Measurements from ENCODE around the gene SETBP1.

The SETBP1 gene

GRCh38 chr18:44946529-44947113 lies 265.9 kb downstream of the SETBP1 start:
- DNase-seq = no peak

- no peak for DNase-seq
Observed at GRCh38 chr18:44949967-44950366, 269.3 kb downstream of the SETBP1 start.

GRCh38 chr18:44950685-44951195 lies 270.1 kb downstream of the SETBP1 start:
- no peak for DNase-seq

- no peak for DNase-seq
Observed at GRCh38 chr18:44951748-44952147, 271.1 kb downstream of the SETBP1 start.

GRCh38 chr18:44954257-44954656 lies 273.6 kb downstream of the SETBP1 start:
- DNase-seq = no peak

- no peak for DNase-seq
Observed at GRCh38 chr18:44955825-44956224, 275.1 kb downstream of the SETBP1 start.

- no peak for DNase-seq
Observed at GRCh38 chr18:44957025-44957424, 276.3 kb downstream of the SETBP1 start.

GRCh38 chr18:44957461-44957860 lies 276.8 kb downstream of the SETBP1 start:
- no peak for DNase-seq

GRCh38 chr18:44958040-44958439 lies 277.4 kb downstream of the SETBP1 start:
- DNase-seq = no peak

- no peak for DNase-seq
Observed at GRCh38 chr18:44958455-44958854, 277.8 kb downstream of the SETBP1 start.

GRCh38 chr18:44959013-44959412 lies 278.3 kb downstream of the SETBP1 start:
- no peak for DNase-seq

- no peak for DNase-seq
Observed at GRCh38 chr18:44960580-44960979, 279.9 kb downstream of the SETBP1 start.

- DNase-seq = no peak
Observed at GRCh38 chr18:44961288-44961995, 280.8 kb downstream of the SETBP1 start.

GRCh38 chr18:44967599-44967998 lies 286.9 kb downstream of the SETBP1 start:
- DNase-seq = no peak

GRCh38 chr18:44968336-44968735 lies 287.6 kb downstream of the SETBP1 start:
- no peak for DNase-seq

GRCh38 chr18:44969214-44969795 lies 288.6 kb downstream of the SETBP1 start:
- no peak for DNase-seq

- no peak for DNase-seq
Observed at GRCh38 chr18:44973282-44973681, 292.6 kb downstream of the SETBP1 start.

GRCh38 chr18:44974174-44974573 lies 293.5 kb downstream of the SETBP1 start:
- no peak for DNase-seq

GRCh38 chr18:44977856-44978255 lies 297.2 kb downstream of the SETBP1 start:
- DNase-seq = no peak

- DNase-seq = no peak
Observed at GRCh38 chr18:44979748-44980147, 299.1 kb downstream of the SETBP1 start.

- DNase-seq = no peak
Observed at GRCh38 chr18:44981121-44981520, 300.4 kb downstream of the SETBP1 start.

GRCh38 chr18:44986933-44987332 lies 306.2 kb downstream of the SETBP1 start:
- DNase-seq = no peak

GRCh38 chr18:44987371-44987770 lies 306.7 kb downstream of the SETBP1 start:
- DNase-seq = no peak

Measured in T1000 (cell line).